HG02840 (cell line): ENCODE data around the gene CAPS.
"Not testable (repeated sequence)": the region's sequence is repeated elsewhere in the genome, so short reads cannot be mapped to it uniquely, and the experiment has no call there.

ENCODE experiments used
- ATAC-seq: cut with Tn5 transposase; IDR thresholded peaks from one replicate; pipeline ENCODE4 v1.9.1; 2021; ENCODE audit warnings: mild to moderate bottlenecking, moderate library complexity, moderate number of reproducible peaks; ENCODE audit not compliant: unreplicated experiment, low FRiP score

CAPS gene

DNA sequence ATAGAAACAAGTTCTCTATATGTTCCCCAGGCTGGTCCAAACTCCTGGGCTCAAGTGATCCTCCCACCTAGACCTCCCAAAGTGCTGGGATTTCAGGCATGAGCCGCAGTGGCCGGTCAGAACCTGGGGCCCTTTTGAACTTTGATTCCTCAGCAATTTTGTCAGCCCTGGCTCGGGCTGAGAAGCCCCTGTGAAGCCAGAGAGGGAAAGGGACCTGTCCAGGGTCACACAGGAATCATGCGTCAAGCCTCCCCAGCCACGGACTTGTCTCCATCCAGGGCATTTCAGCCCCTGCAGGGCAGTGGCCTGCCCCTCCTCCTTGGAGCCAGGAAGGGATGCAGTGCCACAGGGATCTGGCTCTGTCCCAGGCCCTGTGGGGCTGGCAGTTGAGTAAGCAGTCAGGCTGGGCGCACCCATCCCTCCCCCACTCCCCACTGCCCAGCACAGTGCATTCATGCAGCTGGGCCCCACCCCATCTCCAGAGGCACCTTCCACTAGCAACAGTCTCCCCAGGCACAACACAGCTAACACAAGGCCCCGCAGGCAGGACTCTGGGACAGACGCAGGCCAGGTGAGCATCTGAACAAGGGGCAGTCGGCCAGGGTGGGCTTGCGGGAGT, at the start of gene CAPS:
Gene CAPS (plus strand): TSS at position 516 of the 619 bp plus-strand sequence. CDS start 153 bp downstream, outside the sequence.
- ATAC-seq = no peak

DNA sequence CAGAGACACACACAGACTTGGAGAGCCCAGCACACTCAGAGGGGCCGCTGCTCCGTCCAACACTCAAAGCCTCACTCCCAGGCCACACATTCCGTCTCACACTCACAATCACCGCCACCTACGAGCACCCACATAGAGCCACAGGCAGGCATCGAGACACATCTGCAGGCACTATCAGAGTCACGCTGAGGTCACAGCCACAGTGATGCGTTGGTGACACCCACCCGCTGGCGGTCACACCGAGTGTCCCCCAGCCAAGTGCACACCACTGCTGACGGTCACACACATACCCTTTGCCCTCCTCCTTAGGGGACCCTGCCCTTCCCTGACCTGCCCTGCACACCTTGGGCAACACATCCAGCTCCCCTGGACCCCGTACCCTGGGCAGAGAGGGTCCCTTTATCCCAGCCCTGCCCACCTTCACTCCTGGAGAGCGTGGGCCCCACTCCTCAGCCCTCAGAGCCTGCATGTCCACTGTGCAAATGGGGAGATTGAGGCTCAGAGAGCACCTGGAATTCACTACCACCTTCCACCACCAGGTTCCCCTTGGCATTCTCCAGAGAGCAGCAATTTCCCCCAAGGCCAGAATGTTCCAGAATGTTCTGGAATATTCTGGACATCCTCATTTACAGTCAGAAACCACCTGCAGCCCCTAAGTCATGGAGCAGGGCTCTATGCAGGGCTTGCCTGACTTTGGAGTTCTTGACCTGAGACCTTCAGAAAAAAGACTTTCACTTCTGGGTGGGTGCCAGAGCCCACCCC, 49.1 kb upstream of the CAPS start:
- no peak for ATAC-seq

DNA sequence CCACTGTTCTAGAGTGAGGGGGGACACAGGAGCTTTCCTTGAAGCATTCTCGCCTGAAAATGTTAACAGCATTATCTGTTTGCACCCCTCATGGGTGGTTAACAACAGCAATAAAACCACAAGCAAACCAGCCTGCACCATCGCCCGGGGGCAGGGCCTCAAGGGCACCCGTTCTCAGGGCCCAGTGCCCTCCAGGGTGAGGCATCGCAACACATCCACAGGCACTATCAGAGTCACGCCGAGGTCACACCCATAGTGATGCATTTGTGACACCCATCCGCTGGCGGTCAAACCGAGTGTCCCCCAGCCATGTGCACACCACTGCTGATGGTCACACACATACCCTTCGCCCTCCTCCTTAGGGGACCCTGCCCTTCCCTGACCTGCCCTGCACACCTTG, 48.3 kb upstream of the CAPS start:
- ATAC-seq = no peak

DNA sequence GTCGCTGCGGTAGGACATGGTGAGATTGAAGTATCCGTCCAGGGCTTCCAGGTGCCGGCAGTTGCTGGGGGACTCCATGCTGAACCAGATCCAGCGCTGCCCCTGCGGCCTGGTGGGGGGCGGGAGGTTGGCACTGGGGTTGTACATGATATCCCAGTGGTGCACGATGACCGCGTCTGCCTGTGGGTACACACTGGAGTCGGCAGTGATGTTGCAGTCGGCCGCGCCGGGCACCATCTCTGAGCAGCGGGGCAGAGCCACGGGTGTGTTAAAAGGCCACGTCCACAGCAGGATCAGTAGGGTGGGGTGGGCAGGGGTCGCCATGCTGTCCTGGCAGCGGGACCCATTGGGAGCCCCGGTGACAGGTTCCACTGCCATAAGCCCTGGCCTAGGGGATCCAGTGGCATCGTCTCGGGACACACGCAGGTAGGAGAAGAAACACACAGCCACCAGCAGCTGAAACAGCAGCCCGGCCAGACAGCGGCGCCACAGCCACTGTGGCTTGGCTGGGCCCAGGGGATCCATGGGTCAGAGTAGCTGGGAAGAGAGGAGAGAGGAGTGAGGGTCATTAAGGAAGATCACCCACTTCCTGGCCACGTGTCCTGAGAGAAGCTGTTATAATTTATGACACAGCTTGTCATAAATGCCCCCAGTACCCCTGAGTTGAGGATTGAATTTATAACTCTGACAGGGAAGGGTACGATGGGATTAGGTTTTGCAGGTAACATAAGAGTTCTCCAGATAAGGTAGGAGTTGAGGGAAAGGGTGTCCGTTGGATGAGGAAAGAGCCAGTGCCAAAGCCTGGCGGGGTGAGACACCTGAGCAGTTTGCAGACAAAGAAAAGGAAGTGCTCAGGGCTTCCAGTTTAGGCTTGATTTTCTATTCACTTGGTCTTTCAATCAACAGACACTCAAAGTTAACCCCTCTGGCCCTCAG, 46.6 kb upstream of the CAPS start:
- ATAC-seq = no peak

DNA sequence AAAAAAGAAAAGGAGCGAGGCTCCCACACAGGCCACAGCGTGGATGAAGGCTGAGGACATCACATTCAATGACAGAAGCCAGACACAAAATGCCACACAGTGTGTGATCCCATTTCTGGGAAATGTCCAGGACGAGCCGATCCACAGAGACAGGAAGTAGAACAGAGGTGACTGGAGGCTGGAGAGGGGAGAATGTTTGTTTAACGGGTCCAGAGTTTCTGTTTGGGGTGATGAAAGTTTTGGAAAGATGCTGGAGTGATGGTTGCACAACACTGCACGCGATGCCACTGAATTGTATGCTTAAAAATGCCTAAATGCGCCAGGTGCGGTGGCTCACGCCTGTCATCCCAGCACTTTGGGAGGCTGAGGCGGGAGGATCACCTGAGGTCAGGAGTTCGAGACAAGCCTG, 43.1 kb upstream of the CAPS start:
- ATAC-seq = no peak

DNA sequence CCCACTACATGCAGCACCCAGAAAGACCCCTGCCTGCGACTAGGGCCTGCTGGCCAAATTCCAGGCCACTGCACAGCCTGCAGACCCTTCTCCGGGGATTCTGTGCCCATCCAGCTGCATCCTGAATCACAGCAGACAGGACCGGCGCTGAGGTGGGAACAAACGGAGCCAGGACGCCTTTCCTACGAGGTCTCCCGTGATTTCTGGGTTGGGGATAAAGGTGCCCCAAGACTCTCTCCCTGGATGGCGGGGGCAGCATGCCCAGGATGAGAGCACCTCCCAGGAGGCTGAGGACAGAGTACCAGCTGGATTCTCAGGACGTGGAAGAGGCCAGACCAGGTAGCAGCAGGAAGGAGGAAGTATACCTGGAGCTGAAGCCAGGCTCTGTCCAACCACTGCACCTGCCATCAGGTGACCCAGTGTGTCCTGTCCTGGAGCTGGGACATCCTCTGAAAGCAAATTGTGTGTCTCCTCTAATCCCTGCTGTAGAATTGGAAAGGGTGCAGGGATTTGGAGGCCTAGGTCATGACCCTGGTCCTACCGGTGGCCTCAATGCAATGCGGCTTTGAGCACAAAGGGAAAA, 40.3 kb upstream of the CAPS start:
- no peak for ATAC-seq

DNA sequence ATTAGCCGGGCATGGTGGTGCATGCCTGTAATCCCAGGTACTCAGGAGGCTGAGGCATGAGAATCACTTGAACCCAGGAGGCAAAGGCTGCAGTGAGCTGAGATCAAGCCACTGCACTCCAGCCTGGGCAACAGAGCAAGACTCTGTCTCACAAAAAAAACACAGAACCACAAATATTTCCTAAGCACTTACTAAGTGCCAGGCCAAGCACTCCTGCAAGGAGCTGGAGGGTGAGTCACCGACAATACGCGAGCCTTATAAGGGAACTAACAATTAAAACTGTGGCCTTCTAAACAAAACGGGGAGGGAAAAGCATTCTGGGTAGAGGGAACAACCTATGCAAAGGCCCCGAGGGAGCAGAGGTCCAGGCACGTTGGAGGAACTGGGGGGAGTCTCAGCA, 39.6 kb upstream of the CAPS start:
- not testable (repeated sequence) for ATAC-seq

DNA sequence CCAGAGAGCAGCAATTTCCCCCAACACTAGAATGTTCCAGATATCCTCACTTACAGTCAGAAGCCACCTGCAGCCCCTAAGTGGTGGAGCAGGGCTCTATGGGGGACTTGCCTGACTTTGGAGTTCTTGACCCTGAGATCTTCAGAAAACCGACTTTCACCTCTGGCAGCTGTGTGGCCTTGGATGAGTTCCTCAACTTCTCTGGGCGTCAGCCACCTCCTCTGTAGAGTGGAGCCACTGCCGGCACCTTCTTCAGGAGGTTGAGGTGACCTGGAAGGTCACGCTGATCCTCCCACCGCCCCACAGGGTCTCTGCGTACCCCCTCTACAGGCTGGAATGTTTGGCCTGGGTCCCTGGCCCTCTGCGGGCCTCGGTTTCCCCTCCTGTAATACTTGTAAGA, 36.6 kb upstream of the CAPS start:
- no peak for ATAC-seq

DNA sequence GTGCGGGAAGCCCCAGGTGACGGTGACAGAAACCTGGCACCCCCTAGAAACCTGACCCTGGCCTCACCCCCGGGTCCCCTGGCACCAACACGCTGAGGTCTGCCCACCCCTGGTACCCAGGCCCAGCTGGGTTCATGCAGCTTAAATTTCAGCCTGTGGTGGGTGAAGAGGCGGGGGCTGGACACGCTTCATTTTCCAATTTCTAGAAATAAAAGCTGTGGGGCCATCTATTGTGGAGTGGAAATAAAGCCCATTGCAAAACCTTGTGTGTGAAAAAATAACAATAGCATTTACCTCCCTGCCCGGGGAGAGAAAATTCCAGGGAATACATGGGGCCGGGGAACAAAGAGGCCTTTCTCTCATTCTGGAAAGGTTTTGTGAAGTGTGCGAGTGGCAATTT, 36.2 kb upstream of the CAPS start:
- ATAC-seq = no peak

DNA sequence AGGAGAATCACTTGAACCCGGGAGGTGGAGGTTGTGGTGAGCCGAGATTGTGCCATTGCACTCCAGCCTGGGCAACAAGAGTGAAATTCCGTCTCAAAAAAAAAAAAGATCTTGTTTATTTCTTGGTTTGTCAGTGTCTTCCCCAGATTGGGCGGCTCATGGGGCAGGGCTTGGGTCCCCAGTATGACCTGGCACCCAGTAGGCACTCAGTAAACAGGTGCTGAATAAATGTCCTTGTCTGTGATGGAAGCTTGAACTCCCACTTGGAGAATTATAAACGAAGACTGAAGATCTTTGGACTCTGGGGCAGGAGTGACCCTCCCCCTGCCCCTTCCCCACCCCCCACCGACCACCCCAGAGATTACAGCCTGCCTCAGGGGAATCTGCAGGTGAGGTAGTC, 33.9 kb upstream of the CAPS start:
- no peak for ATAC-seq

DNA sequence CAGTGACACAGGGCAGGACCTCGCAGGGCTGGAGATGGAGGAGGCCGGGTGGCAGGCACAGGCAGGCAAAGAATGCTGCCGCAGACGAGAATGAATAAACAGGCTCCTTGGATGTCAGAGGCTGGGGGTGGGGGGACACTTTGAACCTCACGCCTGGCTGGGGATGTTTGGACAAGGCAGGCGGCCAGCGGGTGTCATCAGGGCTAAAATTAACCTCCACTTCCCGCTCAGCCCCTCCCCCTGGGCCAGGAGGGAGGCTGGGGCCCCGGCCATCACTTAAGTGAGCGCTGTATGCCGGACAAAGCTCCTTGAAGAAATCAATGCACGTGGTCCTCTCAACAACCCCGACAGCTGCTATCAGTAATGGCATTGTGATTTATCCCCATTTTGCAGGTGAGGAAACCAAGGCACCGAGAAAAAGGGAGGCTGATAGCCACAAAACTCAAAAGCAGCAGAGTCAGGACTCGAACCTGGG, 33.4 kb upstream of the CAPS start:
- ATAC-seq = no peak

DNA sequence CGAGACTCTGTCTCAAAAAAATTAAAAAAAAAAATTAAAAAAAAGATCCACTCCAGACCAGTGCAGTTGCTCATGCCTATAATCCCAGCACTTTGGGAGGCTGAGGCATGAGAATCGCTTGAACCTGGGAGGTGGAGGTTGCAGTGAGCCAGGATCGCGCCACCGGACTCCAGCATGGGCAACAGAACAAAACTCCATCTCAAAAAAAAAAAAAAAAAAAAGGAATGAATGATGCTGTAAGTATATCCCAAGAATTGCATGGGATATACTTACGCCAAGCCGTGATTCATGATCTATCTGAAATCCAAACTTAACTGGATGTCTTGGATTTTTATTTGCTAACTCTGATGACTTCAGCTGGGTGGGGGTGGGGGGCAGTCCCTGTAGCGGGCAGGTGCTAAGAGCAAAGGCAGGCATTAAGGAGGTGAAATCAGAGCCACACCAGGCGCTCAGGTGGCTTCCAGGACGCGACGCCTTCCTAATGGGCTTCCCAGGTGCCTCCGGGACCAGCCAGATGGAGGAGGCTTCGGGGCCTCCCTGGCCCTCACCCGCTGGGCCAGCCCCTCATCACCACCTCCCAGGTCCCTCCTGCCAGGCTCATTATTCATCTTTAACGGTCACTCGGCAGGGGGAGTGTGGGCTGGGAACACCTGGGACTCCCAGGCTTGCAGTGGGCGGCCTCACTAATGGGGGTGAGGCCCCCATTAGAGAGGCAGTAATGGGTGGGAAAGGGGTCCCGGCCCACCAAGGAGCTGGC, 32.3 kb upstream of the CAPS start:
- no peak for ATAC-seq

DNA sequence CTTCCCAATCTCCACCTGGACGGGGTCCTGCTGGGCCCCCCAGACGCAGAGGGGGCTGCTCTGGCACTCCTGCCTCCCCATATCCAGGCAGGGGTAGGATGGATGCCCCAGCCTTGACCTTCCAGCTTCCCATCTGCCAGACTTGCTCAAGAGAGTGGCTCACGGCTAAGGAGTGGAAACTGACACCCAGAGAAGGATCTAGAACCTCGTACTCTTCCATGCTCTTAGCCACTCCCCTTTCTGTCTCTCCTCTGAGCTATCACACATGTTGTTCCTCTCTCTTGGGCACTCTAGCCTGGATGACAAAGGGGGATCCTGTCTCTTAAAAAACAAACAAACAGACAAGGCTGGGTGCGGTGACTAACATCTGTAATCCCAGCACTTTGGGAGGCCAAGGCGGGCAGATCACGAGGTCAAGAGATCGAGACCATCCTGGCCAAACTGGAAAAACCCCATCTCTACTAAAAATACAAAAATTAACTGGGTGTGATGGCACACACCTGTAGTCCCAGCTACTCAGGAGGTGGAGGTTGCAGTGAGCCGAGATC, 31.6 kb upstream of the CAPS start:
- ATAC-seq = no peak

DNA sequence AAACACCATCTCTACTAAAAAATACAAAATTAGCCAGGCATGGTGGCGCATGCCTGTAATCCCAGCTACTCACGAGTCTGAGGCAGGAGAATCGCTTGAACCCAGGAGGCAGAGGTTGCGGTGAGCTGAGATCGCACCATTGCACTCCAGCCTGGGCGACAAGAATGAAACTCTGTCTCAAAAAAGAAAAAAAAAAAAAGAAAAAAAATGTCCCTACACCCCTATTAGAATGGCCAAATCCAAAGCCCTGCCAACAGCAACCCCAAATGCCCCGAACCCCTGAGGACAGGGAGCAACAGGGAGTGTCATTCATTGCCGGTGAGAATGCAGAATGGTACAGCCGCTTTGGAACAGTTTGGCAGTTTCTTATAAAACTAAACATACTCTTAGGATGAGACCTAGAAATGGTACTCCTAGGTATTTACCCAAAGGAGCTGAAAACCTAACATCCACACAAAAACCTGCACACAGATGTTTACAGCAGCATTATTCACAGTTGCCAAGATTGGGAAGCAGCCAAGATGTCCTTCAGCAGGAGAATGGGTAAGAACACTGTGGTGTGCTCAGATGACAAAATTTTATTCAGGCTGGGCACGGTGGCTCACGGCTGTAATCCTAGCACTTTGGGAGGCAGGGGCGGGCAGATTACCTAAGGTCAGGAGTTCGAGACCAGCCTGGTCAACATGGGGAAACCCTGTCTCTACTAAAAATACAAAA, 30.7 kb upstream of the CAPS start:
- ATAC-seq = not testable (repeated sequence)

DNA sequence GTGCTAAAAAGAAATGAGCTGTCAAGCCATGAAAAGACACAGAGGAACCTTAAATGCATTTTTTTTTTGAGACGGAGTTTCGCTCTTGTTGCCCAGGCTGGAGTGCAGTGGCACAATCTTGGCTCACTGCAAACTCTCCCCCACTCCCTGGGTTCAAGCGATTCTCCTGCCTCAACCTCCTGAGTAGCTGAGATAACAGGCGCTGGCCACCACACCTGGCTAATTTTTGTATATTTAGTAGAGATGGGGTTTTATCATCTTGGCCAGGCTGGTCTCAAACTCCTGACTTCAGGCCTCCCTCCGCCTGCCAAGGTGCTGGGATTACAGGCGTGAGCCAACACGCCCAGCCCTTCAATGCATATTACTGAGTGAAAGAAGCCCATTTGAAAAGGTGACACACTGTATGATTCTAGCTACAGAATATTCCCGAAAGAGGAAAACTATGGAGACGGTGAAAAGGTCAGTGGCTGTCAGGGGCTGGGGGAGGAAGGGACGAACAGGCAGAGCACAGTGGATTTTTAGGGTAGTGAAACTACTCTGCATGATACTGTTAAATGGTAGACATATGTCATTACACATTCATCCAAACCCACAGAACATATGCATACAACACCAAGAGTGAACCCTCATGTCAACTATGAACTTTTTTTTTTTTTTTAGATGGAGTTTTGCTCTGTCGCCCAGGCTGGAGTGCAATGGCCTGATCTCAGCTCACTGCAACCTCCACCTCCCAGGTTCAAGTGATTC, 29.8 kb upstream of the CAPS start:
- not testable (repeated sequence) for ATAC-seq

DNA sequence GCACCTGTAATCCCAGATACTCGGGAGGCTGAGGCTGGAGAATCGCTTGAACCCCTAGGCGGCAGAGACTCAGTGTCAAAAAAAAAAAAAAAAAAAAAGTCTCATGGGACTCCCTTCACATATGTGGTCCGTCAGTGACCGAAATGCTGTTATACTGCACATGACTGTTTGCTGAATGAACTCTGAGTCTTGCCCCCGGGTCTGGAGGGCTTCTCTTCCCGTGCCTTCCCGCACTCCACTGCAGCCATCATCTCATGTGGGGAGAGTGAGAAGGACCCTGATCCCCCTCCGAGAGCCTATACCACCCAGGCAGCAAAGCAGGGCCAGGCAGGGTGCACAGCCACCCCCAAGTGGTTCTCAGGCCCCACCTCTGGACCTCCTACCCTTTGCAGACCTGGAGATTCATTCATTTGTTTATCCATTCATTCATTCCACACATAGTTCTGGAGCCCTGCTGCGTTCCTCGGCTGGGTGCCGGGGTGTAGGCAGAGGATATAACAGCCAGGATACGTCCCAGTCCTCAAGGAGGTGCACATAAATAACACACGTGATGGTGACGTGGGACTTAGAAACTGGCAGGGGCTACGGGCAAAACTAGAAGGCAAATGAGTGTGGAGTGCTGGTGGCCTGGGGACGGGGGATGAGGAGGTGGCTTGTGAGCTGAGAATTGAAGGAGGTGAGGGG, 24.6 kb upstream of the CAPS start:
- ATAC-seq = no peak

DNA sequence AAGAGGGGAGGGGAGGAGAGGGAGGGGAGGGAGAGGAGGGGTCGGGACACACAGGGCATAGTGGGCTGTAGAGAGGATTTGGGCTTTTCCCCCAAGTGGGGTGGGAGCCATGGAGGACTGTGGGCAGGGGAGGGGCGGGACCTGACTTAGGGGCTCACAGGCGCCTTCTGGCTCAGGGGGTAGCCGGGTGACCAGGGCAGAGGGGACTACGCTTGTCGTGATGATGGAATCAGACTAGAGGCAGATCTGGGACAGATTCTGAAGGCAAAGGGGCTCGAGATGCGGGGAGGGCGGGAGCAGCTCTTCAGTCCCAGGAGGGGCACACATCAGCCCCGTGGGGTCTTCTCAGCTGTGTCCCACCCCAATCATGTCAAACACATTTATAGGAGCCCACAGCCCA, 24.0 kb upstream of the CAPS start:
- no peak for ATAC-seq

DNA sequence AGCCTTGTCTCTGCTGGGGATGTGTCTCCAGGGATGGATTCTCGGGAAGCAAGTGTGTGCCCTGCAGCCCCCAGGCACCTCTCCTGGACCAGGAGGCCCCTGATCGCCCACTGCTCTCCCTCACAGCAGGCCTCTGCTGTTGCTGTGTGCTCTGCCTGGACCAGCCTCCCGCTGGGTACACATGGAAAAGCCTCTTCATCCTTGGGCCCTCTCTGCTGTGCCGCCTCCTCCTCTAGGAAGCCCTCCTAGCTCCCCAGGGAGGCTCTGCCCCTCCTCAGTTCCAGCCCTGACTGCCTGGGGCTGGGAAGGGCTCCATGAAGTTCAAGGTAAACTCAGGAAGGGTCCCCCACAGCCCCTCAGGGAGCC, 22.5 kb upstream of the CAPS start:
- ATAC-seq = no peak
